ENCODE data around the gene SCN2B. TPM values are rescaled to one million over a fixed set of nuclear protein-coding genes. Genes with fewer than 3 reads are reported as not detected.

The SCN2B gene
- total and polyA plus RNA-seq, 10 of the 15 experiments (the other 5 are each of a cell fraction or from before 2014, with no cell fraction given): 0.01 TPM; not detected in 9

- in situ Hi-C loops (cut with MboI): no loop called here
- Histone ChIP-seq H3K36me3 (ENCODE audit: control insufficient read depth in 2 of 2, insufficient read depth in 2 of 2, low read length in 1 of 2) (no peaks in the 10 kb centered on the region), H3K27me3 (replicated peaks in 1 of 2; ENCODE audit: control insufficient read depth in 2 of 2, insufficient read depth in 2 of 2, low read length in 1 of 2) (peaks cover 29 to 32% of the 10 kb centered on the region in 2 experiments), H4K20me1 (ENCODE audit: control insufficient read depth, insufficient read depth) (no peaks in the 10 kb centered on the region), H3K4me3 (no peak overlapping the region), H3K9ac (ENCODE audit: control insufficient read depth, insufficient read depth, low read length) (no peak overlapping the region), H3K27ac (ENCODE audit: control insufficient read depth, insufficient read depth) (no peak overlapping the region), H3K79me2 (ENCODE audit: control insufficient read depth, insufficient read depth, low read length) (no peaks in the 10 kb centered on the region), H2AFZ (ENCODE audit: control insufficient read depth, low read depth, low read length) (no peak overlapping the region), H3K9me3 (replicated peaks; ENCODE audit: control insufficient read depth, insufficient read depth, low read length) (no peaks in the 10 kb centered on the region), H3K4me1 (ENCODE audit: control insufficient read depth, insufficient read depth, low read length) (no peaks in the 10 kb centered on the region), H3K4me2 (ENCODE audit: control insufficient read depth, insufficient read depth) (no peak overlapping the region; the same call in 1 of the 2 replicates)
- ATAC-seq (no peak), FAIRE-seq (no peak), DNase-seq (ENCODE audit: low read depth, low spot score) (no peak)
- no TSS peak for BruUV-seq (replicated peaks)
- ChIA-PET CTCF (interaction anchor here (0.6 kb wide), 1 partner anchor 222 kb away, joined by 3 read pairs; no protein-coding TSS in a partner anchor), SMC1A (ENCODE audit: uncharacterized antibody, unreplicated experiment) (no interaction called here), POLR2A (no interaction called here), RAD21 (ENCODE audit: unreplicated experiment) (interaction anchor here (1.0 kb wide), 1 partner anchor 19 kb away, joined by 3 read pairs; no protein-coding TSS in a partner anchor)
- 38% methylated on average over 13 of the region's 16 CpGs for WGBS (ENCODE audit: insufficient coverage, insufficient replicate concordance, low lambda C conversion rate, missing lambda C conversion rate)
- TF ChIP-seq ZNF217 (IDR thresholded peaks at IDR 0.05): no peak
- TF ChIP-seq ZBTB40 (IDR thresholded peaks at IDR 0.05; ENCODE audit: borderline replicate concordance): no peak
- TF ChIP-seq RAD21 (IDR thresholded peaks at IDR 0.05; ENCODE audit: insufficient read depth, low read depth, low read length): no peak
- TF ChIP-seq ZNF384 (IDR thresholded peaks at IDR 0.05; ENCODE audit: borderline replicate concordance, low read depth, low read length): no peak
- intact Hi-C loops (cut with micrococcal nuclease; ENCODE audit: unreplicated experiment): no loop called here
Observed at GRCh38 chr11:118153516-118153915, 22.9 kb downstream of the SCN2B start.
